AG08396 (cell line): ENCODE results near the gene ODF4.
"Not testable (repeated sequence)": the region's sequence is repeated elsewhere in the genome, so short reads cannot be mapped to it uniquely, and the experiment has no call there.

Source experiments
- DNase-seq: peaks from one replicate; pipeline ENCODE4 v3.0.0; 2012; ENCODE audit warnings: low spot score, mixed read lengths

The ODF4 gene

DNA sequence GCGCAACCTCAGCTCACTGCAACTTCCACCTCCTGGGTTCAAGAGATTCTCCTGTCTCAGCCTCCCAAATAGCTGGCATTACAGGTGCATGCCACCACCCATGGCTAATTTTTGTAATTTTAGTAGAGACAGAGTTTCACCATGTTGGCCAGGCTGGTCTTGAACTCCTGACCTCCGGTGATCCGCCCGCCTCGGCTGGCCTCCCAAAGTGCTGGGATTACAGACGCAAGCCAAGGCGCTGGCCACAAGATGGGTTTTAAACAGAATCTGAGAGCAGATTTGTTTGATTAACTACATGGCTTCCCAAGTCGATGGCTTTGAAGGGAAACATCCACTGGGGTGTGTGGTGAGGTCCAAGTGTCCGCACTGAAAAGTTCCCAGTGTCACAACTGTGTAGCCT lies 54.9 kb downstream of the ODF4 start:
- not testable (repeated sequence) for DNase-seq
